H9 (cell line): ENCODE measurements around the gene EEF1G. TPM values are rescaled to one million over a fixed set of nuclear protein-coding genes. Genes with fewer than 3 reads are reported as not detected.

Experiments used
- DNase-seq: peaks from one replicate; pipeline ENCODE4 v3.0.0-alpha.2; 2017
- H2AFZ ChIP-seq: one replicate; pipeline ENCODE4 v1.6.1; 2013; ENCODE audit warnings: mild to moderate bottlenecking, low read length, control low read depth, moderate library complexity
- H2AK5ac ChIP-seq: 2 replicates; pipeline ENCODE4 v1.6.1; 2013; ENCODE audit warnings: low read length, control low read depth, mixed read lengths; ENCODE audit not compliant: insufficient read length
- H2BK120ac ChIP-seq: one replicate; pipeline ENCODE4 v1.6.1; 2013; ENCODE audit warnings: low read depth, mild to moderate bottlenecking, low read length, control low read depth, inconsistent platforms; ENCODE audit not compliant: poor library complexity, severe bottlenecking
- H2BK12ac ChIP-seq: 2 replicates; pipeline ENCODE4 v1.6.1; 2013; ENCODE audit warnings: low read length, control low read depth, mixed read lengths, low read depth; ENCODE audit not compliant: insufficient read length
- H2BK15ac ChIP-seq: 2 replicates; pipeline ENCODE4 v1.6.1; 2013; ENCODE audit warnings: low read depth, low read length, control low read depth
- H2BK20ac ChIP-seq: one replicate; pipeline ENCODE4 v1.6.1; 2013; ENCODE audit warnings: low read depth, mild to moderate bottlenecking, low read length, control low read depth, inconsistent platforms; ENCODE audit not compliant: poor library complexity, severe bottlenecking
- H2BK5ac ChIP-seq: 2 replicates; pipeline ENCODE4 v1.6.1; 2013; ENCODE audit warnings: low read length, control low read depth, mixed read lengths; ENCODE audit not compliant: insufficient read length
- H3K14ac ChIP-seq: 2 replicates; pipeline ENCODE4 v1.6.1; 2013; ENCODE audit warnings: low read length, control low read depth; ENCODE audit not compliant: insufficient read depth
- H3K18ac ChIP-seq: 2 replicates; pipeline ENCODE4 v1.6.1; 2013; ENCODE audit warnings: low read depth, mild to moderate bottlenecking, mixed read lengths, low read length, control low read depth; ENCODE audit not compliant: insufficient read length
- H3K23ac ChIP-seq: 2 replicates; pipeline ENCODE4 v1.6.1; 2013; ENCODE audit warnings: low read length, control low read depth, mixed read lengths, low read depth; ENCODE audit not compliant: insufficient read length
- H3K23me2 ChIP-seq: 2 replicates; pipeline ENCODE4 v1.6.1; 2013; ENCODE audit warnings: low read depth, mild to moderate bottlenecking, mixed read lengths, low read length, control low read depth; ENCODE audit not compliant: insufficient read length, poor library complexity, severe bottlenecking
- H3K27ac ChIP-seq: 2 replicates; pipeline ENCODE4 v1.5.1; 2013; ENCODE audit warnings: low read length, control low read depth, mixed read lengths, low read depth; ENCODE audit not compliant: insufficient read length
- H3K27me3 ChIP-seq: 2 replicates; pipeline ENCODE4 v1.6.1; 2013; ENCODE audit warnings: low read length, control low read depth, inconsistent platforms; ENCODE audit not compliant: insufficient read depth
- H3K4ac ChIP-seq: 2 replicates; pipeline ENCODE4 v1.6.1; 2013; ENCODE audit warnings: low read depth, mild to moderate bottlenecking, control low read depth, inconsistent platforms, low read length, moderate library complexity
- H3K4me1 ChIP-seq: 2 replicates; pipeline ENCODE4 v1.6.1; 2013; ENCODE audit warnings: low read length, control low read depth, inconsistent platforms; ENCODE audit not compliant: insufficient read depth
- H3K4me2 ChIP-seq: 2 replicates; pipeline ENCODE4 v1.6.1; 2013; ENCODE audit warnings: low read length, control low read depth, mixed read lengths; ENCODE audit not compliant: insufficient read length, insufficient read depth
- H3K56ac ChIP-seq: 2 replicates; pipeline ENCODE4 v1.6.1; 2013; ENCODE audit warnings: low read depth, mild to moderate bottlenecking, mixed read lengths, low read length, control low read depth; ENCODE audit not compliant: insufficient read length
- H3K79me1 ChIP-seq: 2 replicates; pipeline ENCODE4 v1.6.1; 2013; ENCODE audit warnings: low read depth, mild to moderate bottlenecking, moderate library complexity, low read length, control low read depth, inconsistent platforms; ENCODE audit not compliant: insufficient read depth, poor library complexity, severe bottlenecking
- H3K79me2 ChIP-seq: 2 replicates; pipeline ENCODE4 v1.6.1; 2013; ENCODE audit warnings: low read length, control low read depth, inconsistent platforms; ENCODE audit not compliant: insufficient read depth
- H3K9ac ChIP-seq: 2 replicates; pipeline ENCODE4 v1.6.1; 2013; ENCODE audit warnings: low read length, control low read depth, mixed read lengths; ENCODE audit not compliant: insufficient read length; ENCODE audit errors: extremely low read depth
- H3K9me3 ChIP-seq: one replicate; pipeline ENCODE4 v1.6.1; 2013; ENCODE audit warnings: low read depth, low read length, inconsistent platforms; ENCODE audit not compliant: control insufficient read depth
- H3T11ph ChIP-seq: one replicate; pipeline ENCODE4 v1.6.1; 2013; ENCODE audit warnings: mild to moderate bottlenecking, low read length, control low read depth, inconsistent platforms
- H4K20me1 ChIP-seq: one replicate; pipeline ENCODE4 v1.6.1; 2013; ENCODE audit not compliant: control insufficient read depth, insufficient read length, insufficient read depth
- H4K5ac ChIP-seq: 2 replicates; pipeline ENCODE4 v1.6.1; 2013; ENCODE audit warnings: low read depth, mild to moderate bottlenecking, mixed read lengths, low read length, control low read depth; ENCODE audit not compliant: insufficient read length
- H4K8ac ChIP-seq: replicated peaks from 2 replicates; pipeline ENCODE4 v1.6.1; 2013; ENCODE audit warnings: low read length, control low read depth, mixed read lengths, low read depth; ENCODE audit not compliant: insufficient read length
- H4K91ac ChIP-seq: 2 replicates; pipeline ENCODE4 v1.6.1; 2013; ENCODE audit warnings: low read depth, mild to moderate bottlenecking, moderate library complexity, mixed read lengths, low read length, control low read depth; ENCODE audit not compliant: insufficient read length
- H3K27ac Mint-ChIP-seq, 3 experiments: 2 replicates in 2 of 3; 3 replicates in 1 of 3; pipeline ENCODE4 v1.8.0; 2020 to 2021; ENCODE audit warnings: mixed read lengths in 3 of 3, mild to moderate bottlenecking in 1 of 3, moderate library complexity in 1 of 3
- H3K27me3 Mint-ChIP-seq: 2 replicates; pipeline ENCODE4 v1.8.0; 2021; ENCODE audit warnings: low read depth, mild to moderate bottlenecking, moderate library complexity, mixed read lengths
- H3K36me3 Mint-ChIP-seq, 3 experiments: 2 replicates in 2 of 3; 3 replicates in 1 of 3; pipeline ENCODE4 v1.8.0; 2020 to 2021; ENCODE audit warnings: low read depth in 3 of 3, mixed read lengths in 3 of 3; ENCODE audit not compliant: insufficient read depth in 1 of 3
- H3K4me1 Mint-ChIP-seq, 2 experiments: 2 replicates each; pipeline ENCODE4 v1.8.0; 2020; ENCODE audit warnings: mixed read lengths in 2 of 2
- H3K4me3 Mint-ChIP-seq, 2 experiments: 2 replicates in 1 of 2; 3 replicates in 1 of 2; pipeline ENCODE4 v1.8.0; 2020 to 2021; ENCODE audit warnings: mild to moderate bottlenecking in 2 of 2, mixed read lengths in 2 of 2, moderate library complexity in 1 of 2
- H3K9me3 Mint-ChIP-seq, 2 experiments: 2 replicates in 1 of 2; 3 replicates in 1 of 2; pipeline ENCODE4 v1.8.0; 2020; ENCODE audit warnings: mild to moderate bottlenecking in 2 of 2, mixed read lengths in 2 of 2, moderate library complexity in 1 of 2
- WGBS: extraction: QIAGEN DNeasy Blood & Tissue Kit; methylation state at CpG from one replicate; pipeline ENCODE4 v1.1.7; 2013; ENCODE audit warnings: missing lambda C conversion rate, low lambda C conversion rate, mixed read lengths; ENCODE audit not compliant: insufficient read length; ENCODE audit errors: extremely low coverage; 5-methylcytosine and 5-hydroxymethylcytosine counted together
- total RNA-seq: library from RNA; stranded (reverse); gene quantifications from 2 replicates; pipeline ENCODE4 v1.2.1, GENCODE V29; 2021
- TF ChIP-seq, protein P1 (sequence below): fragments of 200-600 bp; sonication (generic); conservative IDR thresholded peaks from 3 replicates; pipeline ENCODE4 v1.8.0; 2021; ENCODE audit warnings: antibody characterized with exemption, mild to moderate bottlenecking

EEF1G gene
- total RNA-seq, 1 experiment from 2014 or later: 1,790 TPM

DNA sequence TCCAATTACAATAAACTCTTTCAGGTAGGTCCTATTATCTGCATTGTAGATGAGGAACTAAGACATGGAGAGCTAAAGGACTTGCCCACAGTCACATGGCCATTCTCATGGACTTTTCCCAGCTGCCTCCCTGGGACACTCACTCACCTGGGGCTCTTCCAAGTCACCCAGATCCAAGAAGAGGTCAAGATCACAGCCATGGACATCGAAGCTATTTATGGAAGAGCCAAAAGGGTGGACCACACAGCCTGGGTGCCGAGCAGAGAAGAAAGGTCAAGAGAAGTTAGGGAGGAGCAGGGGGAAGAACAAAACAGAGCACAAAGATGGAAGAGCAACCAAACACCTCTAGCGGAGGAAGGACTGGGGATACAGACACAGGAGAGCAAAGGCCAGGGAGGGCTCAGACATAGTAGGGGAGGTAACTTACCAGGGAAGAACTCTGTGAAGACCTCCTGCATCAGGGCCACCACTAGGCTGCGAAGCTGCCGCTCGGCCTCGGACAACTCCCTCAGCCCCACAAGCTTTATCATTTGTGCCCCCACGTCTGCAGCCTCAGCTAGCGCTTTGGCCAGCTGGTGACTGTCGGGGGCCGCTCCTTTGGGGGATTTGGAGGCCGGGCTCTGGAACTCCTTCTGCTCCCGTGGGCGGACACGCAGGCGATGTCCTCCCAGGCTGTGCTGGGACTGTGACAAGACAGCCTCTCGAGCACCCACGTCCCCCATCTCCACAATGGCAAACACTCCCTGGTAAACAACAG, 7.4 kb upstream of the EEF1G start:
- no peaks in the 10 kb centered on the region for H3K4me1 Mint-ChIP-seq
- Histone ChIP-seq H4K20me1 (no peaks in the 10 kb centered on the region), H3K79me2 (no peaks in the 10 kb centered on the region), H4K8ac (no peak overlapping the region), H3K4me2 (no peak overlapping the region), H3K4ac (no peak overlapping the region), H3K23ac (no peak overlapping the region), H3K27ac (no peak overlapping the region), H4K91ac (no peak overlapping the region), H2BK120ac (no peak overlapping the region), H2BK15ac (no peak overlapping the region), H3K56ac (no peak overlapping the region), H2AFZ (no peak overlapping the region), H3K79me1 (peaks cover 3% of the 10 kb centered on the region), H4K5ac (no peak overlapping the region), H3K9ac (no peak overlapping the region), H3K27me3 (no peaks in the 10 kb centered on the region), H3K23me2 (no peaks in the 10 kb centered on the region), H2BK5ac (no peak overlapping the region), H2AK5ac (no peak overlapping the region), H3K9me3 (no peaks in the 10 kb centered on the region), H3K14ac (no peak overlapping the region), H2BK12ac (no peak overlapping the region), H3K18ac (no peak overlapping the region), H3K4me1 (no peaks in the 10 kb centered on the region), H3T11ph (no peak overlapping the region), H2BK20ac (no peak overlapping the region)
- H3K27me3 Mint-ChIP-seq: no peaks in the 10 kb centered on the region
- no peak overlapping the region; a peak in 1 of 5 replicates for H3K4me3 Mint-ChIP-seq
- peak overlapping the region in 1 of 3 experiments; percentile 1; a peak in 1 of 7 replicates for H3K27ac Mint-ChIP-seq
- peaks cover 3 to 54% (median 50%) of the 10 kb centered on the region in 3 experiments; a peak in 6 of 7 replicates for H3K36me3 Mint-ChIP-seq
- no CpG with 5 or more reads among the region's 18 CpGs for WGBS
- no peaks in the 10 kb centered on the region for H3K9me3 Mint-ChIP-seq
- DNase-seq: no peak
- TF ChIP-seq, protein P1, sequence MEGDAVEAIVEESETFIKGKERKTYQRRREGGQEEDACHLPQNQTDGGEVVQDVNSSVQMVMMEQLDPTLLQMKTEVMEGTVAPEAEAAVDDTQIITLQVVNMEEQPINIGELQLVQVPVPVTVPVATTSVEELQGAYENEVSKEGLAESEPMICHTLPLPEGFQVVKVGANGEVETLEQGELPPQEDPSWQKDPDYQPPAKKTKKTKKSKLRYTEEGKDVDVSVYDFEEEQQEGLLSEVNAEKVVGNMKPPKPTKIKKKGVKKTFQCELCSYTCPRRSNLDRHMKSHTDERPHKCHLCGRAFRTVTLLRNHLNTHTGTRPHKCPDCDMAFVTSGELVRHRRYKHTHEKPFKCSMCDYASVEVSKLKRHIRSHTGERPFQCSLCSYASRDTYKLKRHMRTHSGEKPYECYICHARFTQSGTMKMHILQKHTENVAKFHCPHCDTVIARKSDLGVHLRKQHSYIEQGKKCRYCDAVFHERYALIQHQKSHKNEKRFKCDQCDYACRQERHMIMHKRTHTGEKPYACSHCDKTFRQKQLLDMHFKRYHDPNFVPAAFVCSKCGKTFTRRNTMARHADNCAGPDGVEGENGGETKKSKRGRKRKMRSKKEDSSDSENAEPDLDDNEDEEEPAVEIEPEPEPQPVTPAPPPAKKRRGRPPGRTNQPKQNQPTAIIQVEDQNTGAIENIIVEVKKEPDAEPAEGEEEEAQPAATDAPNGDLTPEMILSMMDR: no peak
